ENCODE results near the gene SLC23A2.

- no peak for TF ChIP-seq CTCF (conservative IDR thresholded peaks at IDR 0.05)
- no peak for TF ChIP-seq EZH2 (IDR thresholded peaks at IDR 0.05; ENCODE audit: low read depth)
Measured at GRCh38 chr20:4811257-4811656, 190.1 kb downstream of the SLC23A2 start.

Data from PC-9 (cell line).